CD4-positive, alpha-beta T cell (primary cell): ENCODE data around the gene KCTD3. TPM values are rescaled to one million over a fixed set of nuclear protein-coding genes. Genes with fewer than 3 reads are reported as not detected.

ENCODE experiments used
- ATAC-seq: fragments of 200-7000 bp; cut with Tn5 transposase; one replicate; pipeline ENCODE4 v1.10.0; 2022; ENCODE audit warnings: mild to moderate bottlenecking; ENCODE audit not compliant: poor library complexity
- CTCF ChIA-PET: fragments of 350-600 bp; sonication (Branson Sonifier 250); formaldehyde crosslinking; loops from one replicate; lab custom pipeline; 2021; ENCODE audit warnings: antibody characterized with exemption, inconsistent platforms; lab: Charles Lee
- POLR2A ChIA-PET: fragments of 350-600 bp; sonication (Branson Sonifier 250); formaldehyde crosslinking; loops from one replicate; lab custom pipeline; 2021; ENCODE audit warnings: antibody characterized with exemption, inconsistent platforms; lab: Charles Lee
- DNase-seq, 14 experiments: peaks; one replicate each; pipeline ENCODE4 v3.0.0-alpha.2; 2013 to 2020; ENCODE audit warnings: mixed read lengths in 2 of 14
- H3K27ac ChIP-seq, 2 donors: one replicate each; pipeline versions ENCODE4 v1.5.1 to v1.7.0; 2013; ENCODE audit warnings: low read length in 2 of 2, low read depth in 1 of 2, mild to moderate bottlenecking in 1 of 2
- H3K27me3 ChIP-seq, 2 experiments: 1 replicate in 1 of 2; 2 replicates in 1 of 2; pipeline versions ENCODE4 v1.6.1 to v1.7.0; 2013; ENCODE audit warnings: low read length in 2 of 2, control low read depth in 1 of 2, mild to moderate bottlenecking in 1 of 2, moderate library complexity in 1 of 2; ENCODE audit not compliant: insufficient read depth in 2 of 2, control insufficient read depth in 1 of 2
- H3K36me3 ChIP-seq: one replicate; pipeline ENCODE4 v1.6.1; 2013; ENCODE audit warnings: low read length, control low read depth; ENCODE audit not compliant: insufficient read depth
- H3K4me1 ChIP-seq: one replicate; pipeline ENCODE4 v1.6.1; 2013; ENCODE audit warnings: low read length, control low read depth; ENCODE audit not compliant: insufficient read depth
- H3K4me3 ChIP-seq: one replicate; pipeline ENCODE4 v1.5.1; 2013; ENCODE audit warnings: mild to moderate bottlenecking, low read length, moderate library complexity
- H3K9me3 ChIP-seq, 2 experiments: 1 replicate in 1 of 2; 2 replicates in 1 of 2; pipeline versions ENCODE4 v1.6.1 to v1.7.0; 2013; ENCODE audit warnings: low read length in 2 of 2, mild to moderate bottlenecking in 2 of 2, control low read depth in 1 of 2, moderate library complexity in 1 of 2; ENCODE audit not compliant: control insufficient read depth in 1 of 2, insufficient read depth in 1 of 2
- H3K27ac Mint-ChIP-seq: one replicate; pipeline ENCODE4 v1.8.0; 2020; ENCODE audit warnings: mixed read lengths
- H3K27me3 Mint-ChIP-seq: one replicate; pipeline ENCODE4 v1.8.0; 2021; ENCODE audit warnings: mixed read lengths
- H3K36me3 Mint-ChIP-seq: one replicate; pipeline ENCODE4 v1.8.0; 2021; ENCODE audit warnings: low read depth, mixed read lengths
- H3K4me1 Mint-ChIP-seq: one replicate; pipeline ENCODE4 v1.8.0; 2021; ENCODE audit warnings: low read depth, mixed read lengths
- H3K4me3 Mint-ChIP-seq: one replicate; pipeline ENCODE4 v1.8.0; 2020; ENCODE audit warnings: mild to moderate bottlenecking, mixed read lengths
- H3K9me3 Mint-ChIP-seq: one replicate; pipeline ENCODE4 v1.8.0; 2020; ENCODE audit warnings: mixed read lengths
- CTCF ChIP-seq: fragments of 200-600 bp; IDR thresholded peaks from one replicate; pipeline ENCODE4 v1.8.0; 2022; ENCODE audit warnings: antibody characterized with exemption, mild to moderate bottlenecking
- intact Hi-C, 2 experiments: fragments of 100-400 bp; cut with DNase I in 1 of 2; cut with micrococcal nuclease in 1 of 2; formaldehyde crosslinking; loops; one replicate each; pipeline versions ENCODE4 v1.15.1 to v1.9.0; 2023 to 2025; cut with DNase I, micrococcal nuclease
- total RNA-seq, 174 experiments: library from RNA in 2 of 174; stranded (reverse) in 2 of 174; gene quantifications; one replicate each; pipeline ENCODE4 v1.2.3 and lab custom pipeline; 2021 to 2026

Gene KCTD3
- total RNA-seq, 2 experiments from 2014 or later: 3.0 to 4.8 TPM

GRCh38 chr1:215551806-215552205, 15.3 kb upstream of the KCTD3 start:
- no peak overlapping the region for H3K4me3 ChIP-seq
- ChIA-PET POLR2A (no interaction called here), CTCF (no interaction called here)
- no peaks in the 10 kb centered on the region for H3K4me1 Mint-ChIP-seq
- H3K27me3 Mint-ChIP-seq: peaks cover 12% of the 10 kb centered on the region
- no peaks in the 10 kb centered on the region for H3K36me3 ChIP-seq
- TF ChIP-seq CTCF: no peak
- H3K27ac ChIP-seq: no peak overlapping the region
- ATAC-seq (no peak), DNase-seq (no peak)
- no peaks in the 10 kb centered on the region for H3K4me1 ChIP-seq
- no peaks in the 10 kb centered on the region for H3K27me3 ChIP-seq
- no peak overlapping the region for H3K4me3 Mint-ChIP-seq
- intact Hi-C loops: no loop called here
- peaks cover 11 to 18% of the 10 kb centered on the region in 2 experiments for H3K9me3 ChIP-seq
- peaks cover 14% of the 10 kb centered on the region for H3K9me3 Mint-ChIP-seq
- H3K36me3 Mint-ChIP-seq: no peaks in the 10 kb centered on the region
- no peak overlapping the region for H3K27ac Mint-ChIP-seq

DNA sequence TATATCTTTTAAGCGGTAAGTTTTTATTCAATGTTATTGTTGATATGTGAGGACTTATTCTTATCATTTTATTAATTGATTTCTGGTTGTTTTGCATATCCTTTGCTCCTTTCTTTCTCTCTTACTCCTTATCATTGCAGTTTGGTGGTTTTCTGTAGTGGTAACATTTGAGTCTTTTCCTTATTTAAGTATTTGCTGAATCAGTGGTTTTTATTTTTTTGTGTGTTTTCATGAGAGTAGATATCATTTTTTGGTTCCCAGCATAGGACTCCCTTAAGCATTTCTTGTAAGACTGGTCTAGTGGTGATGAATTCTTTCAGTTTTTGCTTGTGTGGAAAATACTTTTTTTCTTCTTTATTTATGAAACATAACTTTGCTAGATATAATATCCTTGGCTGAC, 12.2 kb upstream of the KCTD3 start:
- Histone ChIP-seq H3K9me3 (peaks cover 18% of the 10 kb centered on the region in 2 experiments), H3K27me3 (no peaks in the 10 kb centered on the region), H3K27ac (no peak overlapping the region), H3K36me3 (no peaks in the 10 kb centered on the region), H3K4me1 (no peaks in the 10 kb centered on the region), H3K4me3 (no peak overlapping the region)
- H3K36me3 Mint-ChIP-seq: no peaks in the 10 kb centered on the region
- no peak for ATAC-seq
- peaks cover 14% of the 10 kb centered on the region for H3K9me3 Mint-ChIP-seq
- intact Hi-C loops: no loop called here
- H3K27ac Mint-ChIP-seq: no peak overlapping the region
- DNase-seq: no peak
- H3K27me3 Mint-ChIP-seq: peaks cover 18% of the 10 kb centered on the region
- POLR2A ChIA-PET: no interaction called here
- H3K4me1 Mint-ChIP-seq: no peaks in the 10 kb centered on the region
- no peak for TF ChIP-seq CTCF
- H3K4me3 Mint-ChIP-seq: no peak overlapping the region
- CTCF ChIA-PET: no interaction called here

DNA sequence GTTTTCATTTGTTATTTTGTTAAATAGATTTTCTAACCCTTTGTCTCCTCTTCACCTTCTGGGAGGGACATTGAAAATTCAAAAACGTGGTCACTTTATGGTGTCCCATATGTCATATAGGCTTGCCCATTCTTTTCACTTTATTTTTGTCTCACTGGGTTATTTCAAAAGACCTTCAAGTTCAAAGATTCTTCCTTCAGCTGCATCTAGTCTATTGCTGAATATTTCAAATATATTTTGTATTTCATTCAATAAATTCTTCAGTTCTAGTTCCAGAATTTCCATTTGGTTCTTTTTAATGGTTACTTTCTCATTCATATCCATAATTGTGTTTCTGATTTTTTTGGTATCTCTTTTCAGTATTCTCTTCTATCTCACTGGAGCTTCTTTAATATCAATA, 11.6 kb upstream of the KCTD3 start:
- Histone ChIP-seq H3K27me3 (no peaks in the 10 kb centered on the region), H3K9me3 (peaks cover 18% of the 10 kb centered on the region in 2 experiments), H3K4me3 (no peak overlapping the region), H3K27ac (no peak overlapping the region), H3K36me3 (no peaks in the 10 kb centered on the region), H3K4me1 (no peaks in the 10 kb centered on the region)
- intact Hi-C loops: no loop called here
- Mint-ChIP-seq H3K9me3 (peaks cover 14% of the 10 kb centered on the region), H3K27me3 (peaks cover 18% of the 10 kb centered on the region), H3K4me3 (no peak overlapping the region), H3K27ac (no peak overlapping the region), H3K4me1 (no peaks in the 10 kb centered on the region), H3K36me3 (no peaks in the 10 kb centered on the region)
- DNase-seq (no peak), ATAC-seq (no peak)
- TF ChIP-seq CTCF: no peak
- CTCF ChIA-PET: no interaction called here
- POLR2A ChIA-PET: no interaction called here
